ENCODE data around the gene PIGL. TPM values are rescaled to one million over a fixed set of nuclear protein-coding genes. Genes with fewer than 3 reads are reported as not detected.

The PIGL gene
- total and polyA plus RNA-seq, 2 of the 4 experiments (the other 2 are of a cell fraction), result 17.9 to 29.5 TPM

- TF ChIP-seq CTCF (conservative IDR thresholded peaks at IDR 0.05; ENCODE audit: low read depth, low read length), result no peak
- no peak for TF ChIP-seq MAFK (IDR thresholded peaks at IDR 0.05; ENCODE audit: low read depth, low read length)
These were observed 45.4 kb upstream of the PIGL start (continued) for GRCh38 chr17:16171613-16172012.

GRCh38 chr17:16178836-16179235, 38.2 kb upstream of the PIGL start:
- POLR2A ChIA-PET (ENCODE audit: unreplicated experiment), result no interaction called here
- Histone ChIP-seq H2AFZ (replicated peaks; ENCODE audit: low read length, poor library complexity) (no peak overlapping the region), H4K20me1 (ENCODE audit: insufficient read depth, low read length) (peaks cover 17% of the 10 kb centered on the region; the same call in 1 of the 2 replicates), H3K4me2 (ENCODE audit: low read depth, low read length) (no peak overlapping the region), H3K23ac (ENCODE audit: low read depth, low read length) (no peak overlapping the region), H2BK15ac (ENCODE audit: low read depth, low read length) (no peak overlapping the region), H3K9me1 (ENCODE audit: insufficient read depth, low read length) (0 out of 2 replicates have a peak, but pooled peaks cover 6% of the 10 kb centered on the region), H3K9me3 (ENCODE audit: control insufficient read depth, insufficient read depth, low read length) (no peaks in the 10 kb centered on the region), H4K5ac (ENCODE audit: low read depth, low read length) (no peak overlapping the region), H2BK120ac (ENCODE audit: low read depth, low read length) (no peak overlapping the region), H3K4ac (ENCODE audit: low read depth, low read length) (no peak overlapping the region), H3K56ac (ENCODE audit: extremely low read depth, insufficient read depth, low read length) (no peak overlapping the region), H3K4me1 (ENCODE audit: control insufficient read depth, insufficient read depth, low read length) (no peaks in the 10 kb centered on the region), H4K91ac (ENCODE audit: insufficient read depth, low read depth, low read length) (no peak overlapping the region), H2BK5ac (ENCODE audit: low read depth, low read length, poor library complexity, severe bottlenecking) (no peak overlapping the region), H2BK20ac (ENCODE audit: low read depth, low read length) (no peak overlapping the region), H3K4me3 (ENCODE audit: insufficient read depth, low read depth, low read length) (no peak overlapping the region), H2AK5ac (ENCODE audit: low read depth, low read length) (no peak overlapping the region), H3K79me1 (ENCODE audit: low read depth in 1 of 2, low read length in 2 of 2) (peaks cover 13 to 47% of the 10 kb centered on the region in 2 experiments), H3K27me3 (ENCODE audit: control insufficient read depth, insufficient read depth, low read length) (no peaks in the 10 kb centered on the region), H3K36me3 (ENCODE audit: control insufficient read depth, insufficient read depth, low read length) (peaks cover 3% of the 10 kb centered on the region), H3K14ac (replicated peaks; ENCODE audit: low read depth, low read length) (no peak overlapping the region), H2AK9ac (replicated peaks; ENCODE audit: low read depth, low read length, poor library complexity) (no peak overlapping the region), H3K9ac (ENCODE audit: low read depth, low read length) (no peak overlapping the region), H3K27ac (ENCODE audit: insufficient read depth, low read length) (no peak overlapping the region), H3K18ac (ENCODE audit: low read depth, low read length) (no peak overlapping the region), H4K8ac (ENCODE audit: low read depth in 2 of 2, low read length in 2 of 2) (no peak overlapping the region)
- no peak for ATAC-seq (ENCODE audit: low read depth)
- in situ Hi-C loops (cut with MboI; ENCODE audit: low sequenced_read_pairs), result no loop called here
- CTCF ChIA-PET, result no interaction called here
- no peak for TF ChIP-seq BHLHE40 (IDR thresholded peaks at IDR 0.05; ENCODE audit: low read depth, low read length)
- TF ChIP-seq SMC3 (IDR thresholded peaks at IDR 0.05; ENCODE audit: low read depth, low read length), result no peak
- TF ChIP-seq MAFK (IDR thresholded peaks at IDR 0.05; ENCODE audit: low read depth, low read length), result no peak
- TF ChIP-seq POLR2A (IDR thresholded peaks at IDR 0.05; ENCODE audit: low read depth, low read length), result no peak
- no peak for TF ChIP-seq FOS (IDR thresholded peaks at IDR 0.05; ENCODE audit: low read depth, low read length)
- no peak for TF ChIP-seq CEBPB (IDR thresholded peaks at IDR 0.05; ENCODE audit: low read depth, low read length)
- no peak for TF ChIP-seq CTCF (conservative IDR thresholded peaks at IDR 0.05; ENCODE audit: low read depth, low read length)
- TF ChIP-seq MAZ (IDR thresholded peaks at IDR 0.05; ENCODE audit: borderline replicate concordance, low read depth, low read length), result no peak
- no peak for TF ChIP-seq CHD1 (IDR thresholded peaks at IDR 0.05; ENCODE audit: low read depth, low read length)
- no peak for TF ChIP-seq RFX5 (IDR thresholded peaks at IDR 0.05; ENCODE audit: low read depth, low read length)
- TF ChIP-seq NFE2L2 (IDR thresholded peaks at IDR 0.05; ENCODE audit: low read depth, low read length), result no peak
- TF ChIP-seq ELK1 (IDR thresholded peaks at IDR 0.05; ENCODE audit: borderline replicate concordance, low read depth, low read length), result no peak
- no CpG with 5 or more reads among the region's 5 CpGs for WGBS, 2 experiments (ENCODE audit: extremely low coverage in 2 of 2, insufficient read length in 1 of 2)
- intact Hi-C loops (cut with micrococcal nuclease), result no loop called here
- dilution Hi-C loops (cut with HindIII; ENCODE audit: low sequenced_read_pairs, unreplicated experiment), result no loop called here
- peak; percentile 56 for DNase-seq
- BruUV-seq (replicated peaks), result no TSS peak
